ENCODE measurements around the gene CPE. TPM values are rescaled to one million over a fixed set of nuclear protein-coding genes. Genes with fewer than 3 reads are reported as not detected.

Gene CPE
- total RNA-seq, 2 donors from 2014 or later: 71.6 to 108 TPM

DNA sequence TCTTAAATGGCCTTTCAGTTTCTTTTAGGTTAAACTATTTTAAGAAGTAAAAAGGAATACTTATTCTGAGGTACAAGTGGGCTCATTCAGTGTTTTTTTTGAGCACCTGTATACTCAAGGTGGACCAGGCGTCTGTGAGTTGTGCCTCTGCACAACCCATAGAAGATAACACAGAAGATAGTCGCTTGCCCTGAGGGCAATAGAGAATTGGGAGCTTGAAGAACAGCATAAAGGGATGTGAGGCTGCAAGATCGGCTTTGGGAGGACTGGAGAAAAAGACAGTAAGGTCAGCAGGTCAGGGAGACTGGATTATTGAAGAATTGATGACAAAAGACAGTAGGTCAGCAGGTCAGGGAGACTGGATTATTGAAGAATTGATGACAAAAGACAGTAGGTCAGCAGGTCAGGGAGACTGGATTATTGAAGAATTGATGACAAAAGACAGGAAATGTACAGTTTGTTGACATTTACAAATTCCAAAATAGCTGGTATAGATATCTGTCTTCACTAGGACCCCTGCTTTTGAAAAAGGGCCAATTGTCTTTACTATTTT lies 3.1 kb downstream of the CPE start:
- Histone ChIP-seq H3K36me3 (replicated peaks in 1 of 2; ENCODE audit: insufficient read depth in 1 of 2, low read depth in 2 of 2) (no peaks in the 10 kb centered on the region), H3K4me3 (no peak overlapping the region), H3K27me3 (no peaks in the 10 kb centered on the region), H3K9me3 (no peaks in the 10 kb centered on the region), H3K4me1 (peaks cover 20% of the 10 kb centered on the region), H3K27ac (no peak overlapping the region)
- ATAC-seq (no peak), DNase-seq (no peak)
- intact Hi-C loops (cut with DNase I): no loop called here
- TF ChIP-seq, protein P1, sequence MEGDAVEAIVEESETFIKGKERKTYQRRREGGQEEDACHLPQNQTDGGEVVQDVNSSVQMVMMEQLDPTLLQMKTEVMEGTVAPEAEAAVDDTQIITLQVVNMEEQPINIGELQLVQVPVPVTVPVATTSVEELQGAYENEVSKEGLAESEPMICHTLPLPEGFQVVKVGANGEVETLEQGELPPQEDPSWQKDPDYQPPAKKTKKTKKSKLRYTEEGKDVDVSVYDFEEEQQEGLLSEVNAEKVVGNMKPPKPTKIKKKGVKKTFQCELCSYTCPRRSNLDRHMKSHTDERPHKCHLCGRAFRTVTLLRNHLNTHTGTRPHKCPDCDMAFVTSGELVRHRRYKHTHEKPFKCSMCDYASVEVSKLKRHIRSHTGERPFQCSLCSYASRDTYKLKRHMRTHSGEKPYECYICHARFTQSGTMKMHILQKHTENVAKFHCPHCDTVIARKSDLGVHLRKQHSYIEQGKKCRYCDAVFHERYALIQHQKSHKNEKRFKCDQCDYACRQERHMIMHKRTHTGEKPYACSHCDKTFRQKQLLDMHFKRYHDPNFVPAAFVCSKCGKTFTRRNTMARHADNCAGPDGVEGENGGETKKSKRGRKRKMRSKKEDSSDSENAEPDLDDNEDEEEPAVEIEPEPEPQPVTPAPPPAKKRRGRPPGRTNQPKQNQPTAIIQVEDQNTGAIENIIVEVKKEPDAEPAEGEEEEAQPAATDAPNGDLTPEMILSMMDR (IDR thresholded peaks at IDR 0.05): no peak
- TF ChIP-seq POLR2A (IDR thresholded peaks at IDR 0.05): no peak
- 81 to 84% methylated on average over 3 of the region's 3 CpGs for WGBS, 2 donors

DNA sequence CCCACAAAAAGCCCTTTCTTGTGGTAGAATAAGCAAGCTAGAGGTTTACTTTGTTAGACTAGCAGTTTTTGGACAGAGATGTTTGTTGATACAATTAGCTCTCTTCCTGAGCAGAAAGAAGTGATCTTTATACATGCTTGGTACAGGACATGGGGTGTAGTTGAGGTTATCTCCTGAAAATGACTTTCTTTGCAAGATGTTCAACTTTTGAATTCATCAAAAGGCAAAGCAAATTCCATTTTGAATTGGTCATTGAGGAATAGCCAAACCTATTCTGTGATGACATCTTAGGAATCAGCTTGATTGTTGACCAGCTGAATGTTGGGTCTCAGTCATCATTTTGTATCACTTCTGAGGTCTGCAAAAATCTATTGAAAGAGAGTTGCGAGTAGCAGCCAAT lies 3.8 kb downstream of the CPE start:
- TF ChIP-seq, protein P1 (IDR thresholded peaks at IDR 0.05): no peak
- no peak for TF ChIP-seq POLR2A (IDR thresholded peaks at IDR 0.05)
- no peaks in the 10 kb centered on the region for H3K27me3 ChIP-seq
- H3K4me1 ChIP-seq: peaks cover 20% of the 10 kb centered on the region
- DNase-seq: no peak
- intact Hi-C loops (cut with DNase I): no loop called here
- H3K9me3 ChIP-seq: no peaks in the 10 kb centered on the region
- 90 to 100% methylated on average over 1 of the region's 1 CpG for WGBS, 2 donors
- H3K4me3 ChIP-seq: no peak overlapping the region
- H3K27ac ChIP-seq: no peak overlapping the region
- no peaks in the 10 kb centered on the region for H3K36me3 ChIP-seq (replicated peaks in 1 of 2; ENCODE audit: insufficient read depth in 1 of 2, low read depth in 2 of 2)
- no peak for ATAC-seq

DNA sequence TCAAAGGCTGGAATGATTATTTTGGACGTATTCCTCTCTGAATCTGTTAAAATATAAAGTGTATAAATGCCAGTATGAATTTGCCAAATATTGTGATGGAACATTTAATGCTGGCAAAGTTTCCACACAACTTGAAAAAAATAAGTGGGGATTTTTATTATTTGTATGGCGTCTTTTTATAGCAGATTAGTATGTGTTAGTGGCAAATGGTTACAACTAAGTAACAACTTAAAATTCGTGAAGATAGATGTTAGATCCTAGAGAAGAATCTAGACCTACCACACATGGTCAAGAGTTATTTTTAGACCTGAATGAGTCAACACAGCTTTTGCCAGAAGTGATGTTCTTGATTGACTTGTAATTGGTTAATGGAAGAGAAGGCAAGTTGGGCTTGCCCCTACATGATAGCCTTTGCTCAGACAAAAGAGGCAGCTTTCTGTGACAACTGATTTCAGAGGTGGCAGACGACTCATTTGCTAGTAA lies 4.8 kb downstream of the CPE start:
- no peaks in the 10 kb centered on the region for H3K36me3 ChIP-seq (replicated peaks in 1 of 2; ENCODE audit: insufficient read depth in 1 of 2, low read depth in 2 of 2)
- TF ChIP-seq, protein P1 (IDR thresholded peaks at IDR 0.05): no peak
- TF ChIP-seq POLR2A (IDR thresholded peaks at IDR 0.05): no peak
- ATAC-seq (no peak), DNase-seq (no peak)
- no peaks in the 10 kb centered on the region for H3K9me3 ChIP-seq
- intact Hi-C loops (cut with DNase I): no loop called here
- 65% methylated on average over 4 of the region's 4 CpGs for WGBS, 2 donors
- H3K27me3 ChIP-seq: no peaks in the 10 kb centered on the region
- peaks cover 14% of the 10 kb centered on the region for H3K4me1 ChIP-seq
- H3K4me3 ChIP-seq: no peak overlapping the region
- H3K27ac ChIP-seq: no peak overlapping the region

DNA sequence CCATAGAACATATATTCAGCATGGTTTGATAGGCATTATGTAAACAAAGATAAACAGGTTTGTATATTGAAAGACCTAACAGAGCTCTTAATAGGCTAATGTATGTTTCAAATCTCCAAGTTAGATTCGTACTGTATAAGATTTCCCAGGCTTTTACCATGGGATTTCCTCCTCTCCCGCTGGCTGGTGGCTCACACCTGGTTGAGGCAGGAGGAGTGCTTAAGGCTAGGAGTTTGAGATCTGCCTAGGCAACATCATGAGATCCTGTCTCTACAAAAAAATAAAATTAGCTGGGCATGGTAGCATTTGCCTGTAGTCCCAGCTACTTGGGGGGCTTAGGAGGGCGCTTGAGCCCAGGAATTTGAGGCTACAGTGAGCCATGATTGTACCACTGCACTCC lies 5.4 kb downstream of the CPE start:
- TF ChIP-seq POLR2A (IDR thresholded peaks at IDR 0.05): no peak
- H3K27ac ChIP-seq: no peak overlapping the region
- no peaks in the 10 kb centered on the region for H3K27me3 ChIP-seq
- 76 to 80% methylated on average over 3 of the region's 3 CpGs for WGBS, 2 donors
- H3K4me1 ChIP-seq: peaks cover 14% of the 10 kb centered on the region
- intact Hi-C loops (cut with DNase I): no loop called here
- ATAC-seq (no peak), DNase-seq (no peak)
- H3K36me3 ChIP-seq (replicated peaks in 1 of 2; ENCODE audit: insufficient read depth in 1 of 2, low read depth in 2 of 2): no peaks in the 10 kb centered on the region
- H3K4me3 ChIP-seq: no peak overlapping the region
- no peaks in the 10 kb centered on the region for H3K9me3 ChIP-seq

GRCh38 chr4:165384598-165384997 lies 5.8 kb downstream of the CPE start:
- DNase-seq: no peak
- Histone ChIP-seq H3K27ac (no peak overlapping the region), H3K36me3 (replicated peaks in 1 of 2; ENCODE audit: insufficient read depth in 1 of 2, low read depth in 2 of 2) (no peaks in the 10 kb centered on the region), H3K4me3 (no peak overlapping the region), H3K9me3 (no peaks in the 10 kb centered on the region), H3K4me1 (peaks cover 14% of the 10 kb centered on the region), H3K27me3 (no peaks in the 10 kb centered on the region)
- intact Hi-C loops (cut with DNase I): no loop called here
- ATAC-seq: no peak
- 88 to 95% methylated on average over 1 of the region's 1 CpG for WGBS, 2 donors
- TF ChIP-seq, protein P1 (IDR thresholded peaks at IDR 0.05): no peak
- TF ChIP-seq POLR2A (IDR thresholded peaks at IDR 0.05): no peak

Data from body of pancreas (tissue), 4 donors.